OCI-LY1 (cell line): Measurements from ENCODE around the gene ST7.

Source experiments
- H2AFZ ChIP-seq: fragments of 200-600 bp; sonication (generic), shearing (Covaris generic); 2 replicates; pipeline ENCODE4 v1.6.0; 2014; ENCODE audit warnings: antibody characterized with exemption, mild to moderate bottlenecking, low read length
- H3F3A ChIP-seq: fragments of 200-600 bp; sonication (generic), shearing (Covaris generic); 2 replicates; pipeline ENCODE4 v1.6.0; 2014; ENCODE audit warnings: mild to moderate bottlenecking, antibody characterized with exemption, low read length, moderate library complexity; ENCODE audit not compliant: insufficient read depth
- H3K27ac ChIP-seq: fragments of 200-600 bp; sonication (generic); 2 replicates; pipeline ENCODE4 v1.5.1; 2014; ENCODE audit warnings: low read length, mixed run types, mild to moderate bottlenecking, low read depth; ENCODE audit not compliant: poor library complexity, severe bottlenecking
- H3K27me3 ChIP-seq: fragments of 200-600 bp; sonication (generic); 2 replicates; pipeline ENCODE4 v1.6.0; 2014; ENCODE audit warnings: antibody characterized with exemption, mild to moderate bottlenecking, low read length, moderate library complexity; ENCODE audit not compliant: insufficient read depth
- H3K36me3 ChIP-seq: fragments of 200-600 bp; sonication (generic); 2 replicates; pipeline ENCODE4 v1.6.1; 2014; ENCODE audit warnings: mild to moderate bottlenecking, antibody characterized with exemption, low read length, moderate library complexity, mixed read lengths; ENCODE audit not compliant: insufficient read depth
- H3K4me1 ChIP-seq: fragments of 200-600 bp; sonication (generic); 2 replicates; pipeline ENCODE4 v1.5.1; 2014; ENCODE audit warnings: mild to moderate bottlenecking, low read length, moderate library complexity; ENCODE audit not compliant: insufficient read depth, severe bottlenecking
- H3K4me2 ChIP-seq: fragments of 200-600 bp; sonication (generic), shearing (Covaris generic); 2 replicates; pipeline ENCODE4 v1.6.1; 2014; ENCODE audit warnings: low read length
- H3K4me3 ChIP-seq: fragments of 200-600 bp; sonication (generic); 2 replicates; pipeline ENCODE4 v1.5.1; 2014; ENCODE audit warnings: low read length, low read depth, mild to moderate bottlenecking, mixed read lengths; ENCODE audit not compliant: poor library complexity, severe bottlenecking
- H3K79me2 ChIP-seq: fragments of 200-600 bp; shearing (Covaris generic); 2 replicates; pipeline ENCODE4 v1.6.1; 2016; ENCODE audit warnings: mixed run types, low read length, mixed read lengths; ENCODE audit not compliant: insufficient read depth
- H3K9ac ChIP-seq: fragments of 200-600 bp; sonication (generic), shearing (Covaris generic); 2 replicates; pipeline ENCODE4 v1.6.1; 2014; ENCODE audit warnings: mild to moderate bottlenecking, low read length, mixed read lengths
- H3K9me2 ChIP-seq: fragments of 200-600 bp; sonication (generic), shearing (Covaris generic); 2 replicates; pipeline ENCODE4 v1.6.1; 2014; ENCODE audit warnings: low read depth, mild to moderate bottlenecking, low read length, mixed read lengths
- H3K9me3 ChIP-seq: fragments of 200-600 bp; shearing (Covaris generic); 2 replicates; pipeline ENCODE4 v1.6.1; 2014; ENCODE audit warnings: low read length, mixed read lengths
- H4K20me1 ChIP-seq: fragments of 200-600 bp; sonication (generic), shearing (Covaris generic); 2 replicates; pipeline ENCODE4 v1.6.0; 2016; ENCODE audit warnings: mild to moderate bottlenecking, low read length; ENCODE audit not compliant: insufficient read depth
- EZH2 ChIP-seq: fragments of 200-600 bp; sonication (generic), shearing (Covaris generic); IDR thresholded peaks from 2 replicates; pipeline ENCODE4 v1.8.0; 2017; ENCODE audit warnings: borderline replicate concordance, mixed run types, mild to moderate bottlenecking, antibody characterized with exemption, low read length, moderate library complexity, mixed read lengths
- TF ChIP-seq, protein P1 (sequence below): fragments of 200-600 bp; sonication (generic), shearing (Covaris generic); IDR thresholded peaks from 2 replicates; pipeline ENCODE4 v1.5.1; 2017; ENCODE audit warnings: mild to moderate bottlenecking, antibody characterized with exemption, low read length, moderate library complexity, mixed read lengths

Gene ST7

GRCh38 chr7:117217106-117218035 is 264.1 kb downstream of the ST7 start:
- Histone ChIP-seq H3K36me3 (no peaks in the 10 kb centered on the region), H3F3A (no peaks in the 10 kb centered on the region), H3K4me3 (no peak overlapping the region), H3K79me2 (no peaks in the 10 kb centered on the region), H3K27ac (no peak overlapping the region), H4K20me1 (no peaks in the 10 kb centered on the region), H3K4me1 (no peaks in the 10 kb centered on the region), H3K9ac (no peak overlapping the region), H3K4me2 (no peak overlapping the region), H3K9me3 (no peaks in the 10 kb centered on the region), H2AFZ (no peak overlapping the region), H3K9me2 (no peaks in the 10 kb centered on the region), H3K27me3 (no peaks in the 10 kb centered on the region)
- no peak for TF ChIP-seq EZH2
- TF ChIP-seq, protein P1, sequence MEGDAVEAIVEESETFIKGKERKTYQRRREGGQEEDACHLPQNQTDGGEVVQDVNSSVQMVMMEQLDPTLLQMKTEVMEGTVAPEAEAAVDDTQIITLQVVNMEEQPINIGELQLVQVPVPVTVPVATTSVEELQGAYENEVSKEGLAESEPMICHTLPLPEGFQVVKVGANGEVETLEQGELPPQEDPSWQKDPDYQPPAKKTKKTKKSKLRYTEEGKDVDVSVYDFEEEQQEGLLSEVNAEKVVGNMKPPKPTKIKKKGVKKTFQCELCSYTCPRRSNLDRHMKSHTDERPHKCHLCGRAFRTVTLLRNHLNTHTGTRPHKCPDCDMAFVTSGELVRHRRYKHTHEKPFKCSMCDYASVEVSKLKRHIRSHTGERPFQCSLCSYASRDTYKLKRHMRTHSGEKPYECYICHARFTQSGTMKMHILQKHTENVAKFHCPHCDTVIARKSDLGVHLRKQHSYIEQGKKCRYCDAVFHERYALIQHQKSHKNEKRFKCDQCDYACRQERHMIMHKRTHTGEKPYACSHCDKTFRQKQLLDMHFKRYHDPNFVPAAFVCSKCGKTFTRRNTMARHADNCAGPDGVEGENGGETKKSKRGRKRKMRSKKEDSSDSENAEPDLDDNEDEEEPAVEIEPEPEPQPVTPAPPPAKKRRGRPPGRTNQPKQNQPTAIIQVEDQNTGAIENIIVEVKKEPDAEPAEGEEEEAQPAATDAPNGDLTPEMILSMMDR = no peak

DNA sequence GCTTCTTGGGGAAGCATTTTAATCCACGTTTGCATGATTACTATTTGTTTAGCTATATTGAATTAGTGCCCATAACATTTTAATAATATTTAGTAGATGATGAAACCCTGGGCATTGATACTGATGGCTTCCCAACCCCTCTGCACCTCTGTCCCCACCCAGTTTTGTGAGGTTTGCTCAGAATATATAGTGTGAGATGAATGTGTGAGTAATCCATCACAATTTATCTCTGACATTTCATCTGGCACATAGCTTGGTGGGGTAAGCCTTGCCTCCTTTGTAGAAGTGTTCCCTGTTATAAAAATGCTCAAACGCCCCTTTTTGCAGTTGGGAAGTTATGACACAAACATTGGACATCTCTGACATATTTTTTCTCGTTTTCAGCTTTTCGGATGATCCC is 265.4 kb downstream of the ST7 start:
- Histone ChIP-seq H3K4me3 (no peak overlapping the region), H3K9me3 (no peaks in the 10 kb centered on the region), H3K4me1 (no peaks in the 10 kb centered on the region), H3K9ac (no peak overlapping the region), H3K27ac (no peak overlapping the region), H3K27me3 (no peaks in the 10 kb centered on the region), H3F3A (no peaks in the 10 kb centered on the region), H3K9me2 (no peaks in the 10 kb centered on the region), H2AFZ (no peak overlapping the region), H3K4me2 (no peak overlapping the region), H4K20me1 (no peaks in the 10 kb centered on the region), H3K36me3 (no peaks in the 10 kb centered on the region), H3K79me2 (no peaks in the 10 kb centered on the region)
- no peak for TF ChIP-seq EZH2
- TF ChIP-seq, protein P1 = no peak

DNA sequence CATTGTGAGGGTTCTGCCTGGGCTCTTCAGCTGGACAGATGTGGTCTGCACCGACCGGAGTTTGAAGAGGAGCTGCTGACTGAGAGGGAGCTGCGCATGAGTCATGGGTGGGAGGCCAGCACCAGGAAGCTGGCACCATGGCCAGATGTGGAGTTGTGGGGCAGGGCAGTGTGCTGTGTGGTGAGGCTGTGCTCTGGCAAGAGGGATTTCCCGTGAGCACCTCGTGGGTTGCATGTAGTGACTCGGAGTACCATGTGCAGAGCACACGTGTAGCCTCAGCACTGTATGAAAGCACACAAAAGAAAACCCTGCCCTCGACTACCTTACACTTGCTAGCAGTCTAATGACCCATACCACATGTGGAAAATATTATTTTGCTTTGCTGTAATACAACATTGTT is 266.2 kb downstream of the ST7 start:
- no peaks in the 10 kb centered on the region for H3K9me3 ChIP-seq
- H3K9me2 ChIP-seq = no peaks in the 10 kb centered on the region
- TF ChIP-seq EZH2 = no peak
- TF ChIP-seq, protein P1 = no peak
- H3K4me2 ChIP-seq = no peak overlapping the region
- H3K27ac ChIP-seq = no peak overlapping the region
- H2AFZ ChIP-seq = no peak overlapping the region
- H3K4me1 ChIP-seq = no peaks in the 10 kb centered on the region
- H3K36me3 ChIP-seq = no peaks in the 10 kb centered on the region
- no peaks in the 10 kb centered on the region for H3K79me2 ChIP-seq
- no peak overlapping the region for H3K4me3 ChIP-seq
- H3F3A ChIP-seq = no peaks in the 10 kb centered on the region
- H3K27me3 ChIP-seq = no peaks in the 10 kb centered on the region
- H4K20me1 ChIP-seq = no peaks in the 10 kb centered on the region
- no peak overlapping the region for H3K9ac ChIP-seq
